ENCODE data around the gene PAN2.

PAN2 gene, protein sequence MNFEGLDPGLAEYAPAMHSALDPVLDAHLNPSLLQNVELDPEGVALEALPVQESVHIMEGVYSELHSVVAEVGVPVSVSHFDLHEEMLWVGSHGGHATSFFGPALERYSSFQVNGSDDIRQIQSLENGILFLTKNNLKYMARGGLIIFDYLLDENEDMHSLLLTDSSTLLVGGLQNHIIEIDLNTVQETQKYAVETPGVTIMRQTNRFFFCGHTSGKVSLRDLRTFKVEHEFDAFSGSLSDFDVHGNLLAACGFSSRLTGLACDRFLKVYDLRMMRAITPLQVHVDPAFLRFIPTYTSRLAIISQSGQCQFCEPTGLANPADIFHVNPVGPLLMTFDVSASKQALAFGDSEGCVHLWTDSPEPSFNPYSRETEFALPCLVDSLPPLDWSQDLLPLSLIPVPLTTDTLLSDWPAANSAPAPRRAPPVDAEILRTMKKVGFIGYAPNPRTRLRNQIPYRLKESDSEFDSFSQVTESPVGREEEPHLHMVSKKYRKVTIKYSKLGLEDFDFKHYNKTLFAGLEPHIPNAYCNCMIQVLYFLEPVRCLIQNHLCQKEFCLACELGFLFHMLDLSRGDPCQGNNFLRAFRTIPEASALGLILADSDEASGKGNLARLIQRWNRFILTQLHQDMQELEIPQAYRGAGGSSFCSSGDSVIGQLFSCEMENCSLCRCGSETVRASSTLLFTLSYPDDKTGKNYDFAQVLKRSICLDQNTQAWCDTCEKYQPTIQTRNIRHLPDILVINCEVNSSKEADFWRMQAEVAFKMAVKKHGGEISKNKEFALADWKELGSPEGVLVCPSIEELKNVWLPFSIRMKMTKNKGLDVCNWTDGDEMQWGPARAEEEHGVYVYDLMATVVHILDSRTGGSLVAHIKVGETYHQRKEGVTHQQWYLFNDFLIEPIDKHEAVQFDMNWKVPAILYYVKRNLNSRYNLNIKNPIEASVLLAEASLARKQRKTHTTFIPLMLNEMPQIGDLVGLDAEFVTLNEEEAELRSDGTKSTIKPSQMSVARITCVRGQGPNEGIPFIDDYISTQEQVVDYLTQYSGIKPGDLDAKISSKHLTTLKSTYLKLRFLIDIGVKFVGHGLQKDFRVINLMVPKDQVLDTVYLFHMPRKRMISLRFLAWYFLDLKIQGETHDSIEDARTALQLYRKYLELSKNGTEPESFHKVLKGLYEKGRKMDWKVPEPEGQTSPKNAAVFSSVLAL

GRCh38 chr12:56333679-56334489 lies at the start of gene PAN2:
PAN2 (minus strand) TSS chr12:56334000; CDS start chr12:56333094, 906 bp downstream.
- Mint-ChIP-seq H3K4me3 (peak within 1 kb of the TSS; percentile 94), H3K36me3 (ENCODE audit: low read depth) (peaks cover 8% of the 10 kb centered on the region), H3K9me3 (no peaks in the 10 kb centered on the region), H3K27ac (peak within 1 kb of the TSS; percentile 100), H3K27me3 (no peaks in the 10 kb centered on the region), H3K4me1 (ENCODE audit: low read depth) (peaks cover 64% of the 10 kb centered on the region)

DNA sequence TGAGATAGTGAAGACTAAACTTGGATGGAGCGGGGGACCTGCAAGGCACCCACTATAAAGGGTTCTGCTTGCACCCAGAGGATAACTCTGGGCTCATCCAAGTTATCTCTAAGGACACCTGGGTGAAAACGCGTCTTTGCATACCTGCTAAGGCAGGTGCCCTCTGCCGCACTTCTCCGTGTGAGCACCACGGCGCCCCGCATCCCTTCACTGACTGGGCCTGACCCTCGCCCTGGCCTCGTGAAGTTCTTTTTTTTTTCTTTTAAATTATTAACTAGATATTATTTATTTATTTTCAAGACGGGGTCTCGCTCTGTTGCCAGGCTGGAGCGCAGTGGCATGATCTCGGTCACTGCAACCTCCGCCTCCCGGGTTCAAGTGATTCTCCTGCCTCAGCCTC lies 48.8 kb upstream of the PAN2 start:
- Mint-ChIP-seq H3K27ac (no peak overlapping the region), H3K4me3 (no peak overlapping the region), H3K36me3 (ENCODE audit: low read depth) (no peaks in the 10 kb centered on the region), H3K27me3 (no peaks in the 10 kb centered on the region), H3K4me1 (ENCODE audit: low read depth) (no peaks in the 10 kb centered on the region), H3K9me3 (no peaks in the 10 kb centered on the region)

DNA sequence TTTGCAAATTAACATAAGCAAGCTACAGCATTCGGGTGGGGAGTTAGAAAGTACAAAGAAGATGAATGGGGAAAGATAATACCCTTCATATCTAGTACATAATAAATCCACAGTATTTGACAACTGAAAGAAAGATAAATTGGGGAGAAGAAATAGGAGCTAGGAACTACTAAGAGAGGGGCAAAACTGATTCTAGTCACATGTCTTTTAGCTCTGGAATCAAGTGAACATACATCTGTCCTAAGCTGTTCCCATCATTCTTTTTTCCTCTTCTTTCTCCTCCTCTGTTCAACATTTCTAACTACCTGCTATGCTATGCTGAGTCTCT lies 44.2 kb upstream of the PAN2 start:
- H3K27me3 Mint-ChIP-seq, result no peaks in the 10 kb centered on the region
- H3K4me3 Mint-ChIP-seq, result no peak overlapping the region
- no peaks in the 10 kb centered on the region for H3K4me1 Mint-ChIP-seq (ENCODE audit: low read depth)
- no peaks in the 10 kb centered on the region for H3K9me3 Mint-ChIP-seq
- no peak overlapping the region for H3K27ac Mint-ChIP-seq
- no peaks in the 10 kb centered on the region for H3K36me3 Mint-ChIP-seq (ENCODE audit: low read depth)

GRCh38 chr12:56377310-56377988 lies 43.6 kb upstream of the PAN2 start:
- H3K27ac Mint-ChIP-seq, result no peak overlapping the region
- H3K9me3 Mint-ChIP-seq, result no peaks in the 10 kb centered on the region
- H3K4me1 Mint-ChIP-seq (ENCODE audit: low read depth), result no peaks in the 10 kb centered on the region
- H3K4me3 Mint-ChIP-seq, result no peak overlapping the region
- H3K27me3 Mint-ChIP-seq, result no peaks in the 10 kb centered on the region
- no peaks in the 10 kb centered on the region for H3K36me3 Mint-ChIP-seq (ENCODE audit: low read depth)

DNA sequence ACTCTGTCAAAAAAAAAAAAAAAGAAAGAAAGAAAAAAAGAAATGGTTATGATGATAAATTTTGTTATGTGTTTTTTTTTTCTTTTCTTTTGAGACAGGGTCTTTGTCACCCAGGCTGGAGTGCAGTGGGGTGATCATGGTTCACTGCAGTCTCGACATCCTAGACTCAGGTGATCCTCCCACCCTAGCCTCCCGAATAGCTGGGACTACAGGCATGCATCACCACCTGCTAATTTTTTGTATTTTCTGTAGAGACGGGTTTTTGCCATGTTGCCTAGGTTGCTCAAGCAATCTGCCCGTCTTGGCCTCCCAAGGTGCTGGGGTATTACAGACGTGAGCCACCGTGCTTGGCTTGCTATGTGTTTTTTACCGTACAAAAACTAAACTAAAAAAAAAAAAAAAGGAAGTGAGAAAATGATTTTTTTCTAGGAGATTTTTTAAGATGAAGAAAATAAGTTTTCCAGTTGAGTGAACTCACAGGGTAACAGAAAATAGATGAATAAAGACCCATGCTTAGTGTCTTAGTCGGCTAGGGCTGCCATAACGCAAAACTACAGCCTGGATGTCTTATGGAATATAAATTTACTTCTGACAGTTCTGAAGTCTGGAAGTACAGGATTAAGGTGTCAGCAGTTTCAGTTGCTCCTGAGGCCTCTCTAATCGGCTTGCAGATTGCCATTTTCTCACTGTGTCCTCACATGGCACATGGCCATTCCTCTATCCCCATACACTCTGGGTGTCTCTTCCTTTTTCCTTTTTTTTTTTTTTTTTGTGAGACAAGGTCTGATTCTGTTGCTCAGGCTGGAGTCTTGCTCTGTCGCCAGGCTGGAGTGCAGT lies 42.0 kb upstream of the PAN2 start:
- Mint-ChIP-seq H3K27ac (no peak overlapping the region), H3K27me3 (no peaks in the 10 kb centered on the region), H3K9me3 (no peaks in the 10 kb centered on the region), H3K4me1 (ENCODE audit: low read depth) (no peaks in the 10 kb centered on the region), H3K4me3 (no peak overlapping the region), H3K36me3 (ENCODE audit: low read depth) (no peaks in the 10 kb centered on the region)

- Mint-ChIP-seq H3K27ac (peak overlapping the region; percentile 63), H3K4me1 (ENCODE audit: low read depth) (no peaks in the 10 kb centered on the region), H3K27me3 (no peaks in the 10 kb centered on the region), H3K36me3 (ENCODE audit: low read depth) (no peaks in the 10 kb centered on the region), H3K4me3 (no peak overlapping the region), H3K9me3 (no peaks in the 10 kb centered on the region)
Measured at GRCh38 chr12:56374726-56375597, 41.2 kb upstream of the PAN2 start.

- Mint-ChIP-seq H3K36me3 (ENCODE audit: low read depth) (no peaks in the 10 kb centered on the region), H3K27me3 (no peaks in the 10 kb centered on the region), H3K27ac (no peak overlapping the region), H3K4me3 (no peak overlapping the region), H3K9me3 (no peaks in the 10 kb centered on the region), H3K4me1 (ENCODE audit: low read depth) (no peaks in the 10 kb centered on the region)
Measured at GRCh38 chr12:56373515-56373914, 39.7 kb upstream of the PAN2 start.

GRCh38 chr12:56366948-56367347 lies 33.1 kb upstream of the PAN2 start:
- Mint-ChIP-seq H3K9me3 (no peaks in the 10 kb centered on the region), H3K27ac (no peak overlapping the region), H3K36me3 (ENCODE audit: low read depth) (no peaks in the 10 kb centered on the region), H3K4me3 (no peak overlapping the region), H3K4me1 (ENCODE audit: low read depth) (no peaks in the 10 kb centered on the region), H3K27me3 (no peaks in the 10 kb centered on the region)

DNA sequence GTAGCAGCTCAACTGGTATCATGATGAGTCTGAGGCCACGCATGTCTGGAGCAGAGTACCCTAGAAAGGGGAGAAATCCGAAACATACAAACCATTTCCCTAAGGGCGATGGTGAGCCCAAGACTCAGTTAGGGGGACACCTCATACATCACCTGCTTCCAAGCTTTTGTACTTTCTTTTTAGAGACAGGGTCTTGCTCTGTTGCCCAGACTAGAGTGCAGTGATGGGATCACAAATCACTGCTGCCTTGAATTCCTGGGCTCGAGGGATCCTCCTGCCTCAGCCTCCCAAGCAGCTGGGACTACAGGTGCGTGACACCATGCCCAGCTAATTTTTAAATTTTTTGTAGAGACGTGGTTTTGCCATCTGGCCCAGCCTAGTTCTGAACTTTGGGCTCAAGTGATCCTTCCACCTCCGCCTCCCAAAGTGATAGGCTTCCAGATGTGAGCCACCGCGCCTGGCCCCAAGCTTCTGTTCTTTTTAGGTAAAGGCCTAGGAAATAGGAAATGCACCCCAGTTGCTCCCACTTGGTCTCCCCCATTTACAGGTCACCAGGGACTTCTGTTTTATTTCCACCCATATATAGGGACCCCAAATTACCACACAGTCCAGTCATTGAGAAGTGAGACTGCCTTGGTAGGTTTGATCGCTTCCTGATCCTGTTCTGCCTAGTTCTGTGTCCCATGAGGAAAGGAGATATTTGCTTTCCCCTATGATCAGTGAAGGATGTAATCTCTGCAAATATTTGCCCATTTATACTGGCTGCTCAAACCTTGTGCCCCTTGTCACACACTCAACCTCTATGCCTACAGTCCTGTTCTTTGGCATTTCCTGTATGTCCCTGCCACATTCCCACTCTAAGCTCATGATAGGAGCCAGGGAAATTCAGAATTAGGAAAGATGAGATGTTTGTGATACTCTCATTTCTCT lies 28.6 kb upstream of the PAN2 start, which contains the start of gene APOF:
Gene APOF, minus strand, starts transcription at position 728 of the 930 bp plus-strand sequence. Its CDS starts 112 bp downstream, at position 616.
- H3K36me3 Mint-ChIP-seq (ENCODE audit: low read depth), result no peaks in the 10 kb centered on the region
- H3K27ac Mint-ChIP-seq, result no peak within 1 kb of the TSS
- H3K9me3 Mint-ChIP-seq, result no peaks in the 10 kb centered on the region

DNA sequence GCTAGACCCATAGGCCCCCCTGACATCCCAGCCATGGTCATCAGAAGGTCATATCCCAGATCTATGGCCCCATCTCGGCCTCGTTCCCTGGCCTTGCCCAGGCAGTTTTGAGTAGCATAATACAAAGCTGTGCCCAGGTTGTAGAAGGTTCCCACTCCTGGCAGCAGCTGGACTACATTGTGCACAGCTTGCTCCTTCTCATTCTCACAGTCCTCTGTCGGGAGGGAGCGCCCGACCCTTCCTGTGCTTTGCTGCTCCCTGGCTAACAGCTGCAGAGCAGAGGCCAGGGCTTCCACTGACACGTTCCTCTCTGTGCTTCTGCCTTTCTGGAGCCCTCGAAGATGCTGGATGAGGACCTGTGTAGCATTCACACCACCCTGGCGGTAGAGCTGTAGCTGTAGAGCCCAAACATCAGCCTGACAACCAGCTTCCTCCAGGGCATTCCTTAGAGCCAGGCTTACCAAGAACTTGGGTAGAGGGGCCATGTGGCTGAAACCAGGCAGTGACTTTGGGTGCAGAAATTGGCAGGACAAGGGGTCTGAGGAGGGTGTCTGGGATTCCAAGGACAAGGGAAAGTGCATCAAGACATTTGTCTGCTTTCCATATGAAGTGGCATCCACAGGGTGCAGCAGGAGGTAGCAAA lies 27.8 kb upstream of the PAN2 start:
- Mint-ChIP-seq H3K27me3 (no peaks in the 10 kb centered on the region), H3K36me3 (ENCODE audit: low read depth) (no peaks in the 10 kb centered on the region), H3K4me1 (ENCODE audit: low read depth) (peaks cover 31% of the 10 kb centered on the region)

More for the DNA sequence above, 28.6 kb upstream of the PAN2 start, which contains the start of gene APOF:
- Mint-ChIP-seq H3K27me3 (no peaks in the 10 kb centered on the region), H3K4me1 (ENCODE audit: low read depth) (peaks cover 31% of the 10 kb centered on the region), H3K4me3 (no peak within 1 kb of the TSS)

More for the DNA sequence above, 27.8 kb upstream of the PAN2 start:
- Mint-ChIP-seq H3K9me3 (no peaks in the 10 kb centered on the region), H3K4me3 (peak overlapping the region; percentile 91), H3K27ac (no peak overlapping the region)
